Thyroid gland (tissue), 4 donors: ENCODE measurements around the gene CLC.

Experiments
- POLR2A ChIP-seq, 2 donors: fragments of 450-650 bp; IDR thresholded peaks; one replicate each; pipeline ENCODE4 v1.6.1; 2017; ENCODE audit warnings: antibody characterized with exemption in 2 of 2, mild to moderate bottlenecking in 2 of 2, moderate library complexity in 1 of 2
- TF ChIP-seq, protein P1 (sequence below), 6 experiments: fragments of 200-600 bp in 3 of 6; fragments of 450-650 bp in 3 of 6; sonication (generic) in 3 of 6; IDR thresholded peaks; one replicate each; pipeline ENCODE4 v1.5.1; 2016 to 2019; ENCODE audit warnings: antibody characterized with exemption in 6 of 6, mild to moderate bottlenecking in 2 of 6, inconsistent platforms in 1 of 6, moderate library complexity in 1 of 6

DNA sequence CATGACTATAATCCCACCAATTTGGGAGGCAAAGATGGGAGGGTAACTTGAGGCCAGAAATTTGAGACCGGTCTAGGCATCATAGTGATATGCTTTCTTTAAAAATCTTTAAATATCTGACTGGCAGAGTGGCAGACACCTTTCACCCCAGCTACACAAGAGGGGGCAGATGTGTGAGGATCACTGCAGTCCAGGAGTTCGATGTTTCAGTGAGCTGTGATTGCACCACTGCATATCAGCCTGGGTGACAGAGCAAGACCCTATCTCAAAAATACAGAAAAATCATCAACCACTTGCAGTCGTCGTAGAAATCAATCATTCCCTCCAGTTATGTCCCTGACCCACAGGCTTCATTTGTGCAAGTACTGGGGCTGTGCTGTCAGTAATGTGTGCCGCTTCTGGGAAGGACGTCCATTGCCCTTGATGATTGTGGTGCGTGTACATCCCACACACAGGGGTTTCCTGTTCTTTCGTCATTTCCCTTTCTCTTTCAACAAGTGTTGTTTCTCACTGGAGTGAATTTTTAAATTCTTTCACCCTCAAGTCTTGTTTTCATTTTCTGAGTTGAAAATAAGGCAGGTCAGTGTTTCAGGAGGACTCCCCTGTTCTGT is 32.1 kb downstream of the CLC start:
- TF ChIP-seq, protein P1, sequence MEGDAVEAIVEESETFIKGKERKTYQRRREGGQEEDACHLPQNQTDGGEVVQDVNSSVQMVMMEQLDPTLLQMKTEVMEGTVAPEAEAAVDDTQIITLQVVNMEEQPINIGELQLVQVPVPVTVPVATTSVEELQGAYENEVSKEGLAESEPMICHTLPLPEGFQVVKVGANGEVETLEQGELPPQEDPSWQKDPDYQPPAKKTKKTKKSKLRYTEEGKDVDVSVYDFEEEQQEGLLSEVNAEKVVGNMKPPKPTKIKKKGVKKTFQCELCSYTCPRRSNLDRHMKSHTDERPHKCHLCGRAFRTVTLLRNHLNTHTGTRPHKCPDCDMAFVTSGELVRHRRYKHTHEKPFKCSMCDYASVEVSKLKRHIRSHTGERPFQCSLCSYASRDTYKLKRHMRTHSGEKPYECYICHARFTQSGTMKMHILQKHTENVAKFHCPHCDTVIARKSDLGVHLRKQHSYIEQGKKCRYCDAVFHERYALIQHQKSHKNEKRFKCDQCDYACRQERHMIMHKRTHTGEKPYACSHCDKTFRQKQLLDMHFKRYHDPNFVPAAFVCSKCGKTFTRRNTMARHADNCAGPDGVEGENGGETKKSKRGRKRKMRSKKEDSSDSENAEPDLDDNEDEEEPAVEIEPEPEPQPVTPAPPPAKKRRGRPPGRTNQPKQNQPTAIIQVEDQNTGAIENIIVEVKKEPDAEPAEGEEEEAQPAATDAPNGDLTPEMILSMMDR (IDR thresholded peaks at IDR 0.05), result no peak
- no peak for TF ChIP-seq POLR2A (IDR thresholded peaks at IDR 0.05)
